Transverse colon (tissue), 4 donors: Measurements from ENCODE around the gene KCNQ1OT1. TPM values are rescaled to one million over a fixed set of nuclear protein-coding genes. Genes with fewer than 3 reads are reported as not detected.

ENCODE experiments used
- DNase-seq: peaks from one replicate; pipeline ENCODE4 v3.0.0-alpha.2; 2019
- H3K27ac ChIP-seq, 4 donors: fragments of 200-600 bp; sonication (generic); 2 replicates each; pipeline ENCODE4 v1.5.1; 2016 to 2018; ENCODE audit warnings: inconsistent platforms in 4 of 4
- H3K27me3 ChIP-seq: fragments of 200-600 bp; sonication (generic); 2 replicates; pipeline ENCODE4 v1.5.1; 2017; ENCODE audit warnings: inconsistent platforms
- H3K36me3 ChIP-seq, 4 donors: fragments of 200-600 bp; sonication (generic); 2 replicates each; pipeline ENCODE4 v1.5.1; 2017 to 2019; ENCODE audit warnings: inconsistent platforms in 4 of 4
- H3K4me1 ChIP-seq, 4 donors: fragments of 200-600 bp; sonication (generic); 2 replicates each; pipeline ENCODE4 v1.5.1; 2017 to 2020; ENCODE audit warnings: inconsistent platforms in 4 of 4
- H3K4me3 ChIP-seq, 4 donors: fragments of 200-600 bp; sonication (generic); 1 replicate in 1 of 4; 2 replicates in 3 of 4; pipeline versions ENCODE4 v1.5.1 to v1.6.1; 2017 to 2019; ENCODE audit warnings: inconsistent platforms in 4 of 4
- H3K9me3 ChIP-seq, 2 donors: fragments of 200-600 bp; sonication (generic); 2 replicates each; pipeline ENCODE4 v1.5.1; 2017 to 2019; ENCODE audit warnings: inconsistent platforms in 2 of 2
- CTCF ChIP-seq, 5 experiments: fragments of 200-600 bp in 3 of 5; fragments of 450-650 bp in 2 of 5; sonication (generic) in 3 of 5; IDR thresholded peaks; 1 replicate in 2 of 5; 2 replicates in 3 of 5; pipeline ENCODE4 v1.5.1; 2016 to 2017; ENCODE audit warnings: antibody characterized with exemption in 5 of 5, inconsistent platforms in 3 of 5, mild to moderate bottlenecking in 2 of 5, moderate library complexity in 1 of 5
- EP300 ChIP-seq: sonication (generic); formaldehyde crosslinking; IDR thresholded peaks from one replicate; pipeline ENCODE4 v1.6.1; 2017; ENCODE audit warnings: antibody characterized with exemption, low read depth
- POLR2A ChIP-seq: fragments of 450-650 bp; IDR thresholded peaks from one replicate; pipeline ENCODE4 v1.6.1; 2016; ENCODE audit warnings: antibody characterized with exemption, mild to moderate bottlenecking, moderate library complexity
- POLR2AphosphoS5 ChIP-seq, 3 donors: sonication (generic); formaldehyde crosslinking; IDR thresholded peaks; one replicate each; pipeline ENCODE4 v1.6.1; 2016; ENCODE audit warnings: antibody characterized with exemption in 3 of 3
- WGBS, 2 donors: methylation state at CpG; one replicate each; pipeline ENCODE4 v1.1.5; 2018; ENCODE audit warnings: low coverage in 1 of 2; 5-methylcytosine and 5-hydroxymethylcytosine counted together
- in situ Hi-C, 4 donors: fragments of 200-750 bp; cut with MboI; loops; one replicate each; pipeline versions ENCODE4 v1.15.0 to v1.15.1; 2017; ENCODE audit warnings: low sequenced_read_pairs in 3 of 4, low pct_ligation_motif_present in 1 of 4, low pct_unique_long_range_greater_than_20kb in 1 of 4
- intact Hi-C: fragments of 100-400 bp; cut with DNase I; formaldehyde crosslinking; loops from one replicate; pipeline ENCODE4 v1.15.1; 2023; ENCODE audit warnings: low total_unique reads
- total RNA-seq, 4 donors: library from RNA; depleted of rRNA; stranded (reverse); fragments of >200 nt; gene quantifications; one replicate each; pipeline ENCODE4 v1.1.0, GENCODE V29; 2016

KCNQ1OT1 gene
- total RNA-seq, 4 donors from 2014 or later, result 1.5 to 5.0 (median 1.9) TPM

DNA sequence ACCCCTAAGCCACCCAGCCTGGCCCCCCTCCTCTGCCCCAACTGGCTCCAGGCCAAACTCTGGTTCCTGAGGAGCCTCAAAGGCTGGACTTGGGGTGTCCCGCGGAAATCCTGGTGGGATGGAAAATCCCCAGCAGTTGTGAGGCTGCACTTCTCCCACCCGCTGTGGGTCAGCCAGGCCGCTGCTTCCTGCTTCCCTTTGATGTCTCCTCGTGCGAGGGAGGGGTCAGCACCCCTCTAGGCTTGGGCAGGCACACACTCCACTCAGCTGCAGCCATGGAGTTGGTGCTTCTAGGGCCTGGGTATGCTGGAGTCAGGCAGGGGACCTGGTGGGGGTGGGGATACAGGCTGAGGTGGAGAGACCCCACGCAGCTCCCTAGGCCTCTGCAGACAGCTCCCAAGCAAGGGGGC, 12.0 kb downstream of the KCNQ1OT1 start:
- 67% methylated on average over 7 of the region's 7 CpGs; no CpG with 5 or more reads in 1 of the 2 donors for WGBS, 2 donors
- Histone ChIP-seq H3K36me3 (no peaks in the 10 kb centered on the region), H3K27me3 (no peaks in the 10 kb centered on the region), H3K4me3 (no peak overlapping the region), H3K27ac (no peak overlapping the region), H3K9me3 (no peaks in the 10 kb centered on the region), H3K4me1 (peaks cover 0 to 2% (median 0%) of the 10 kb centered on the region in 4 donors)
- in situ Hi-C loops (no loop called here), intact Hi-C loops (no loop called here)
- no peak for DNase-seq
- TF ChIP-seq POLR2A, result no peak
- no peak for TF ChIP-seq EP300
- no peak for TF ChIP-seq POLR2AphosphoS5 (IDR thresholded peaks at IDR 0.05)
- TF ChIP-seq CTCF (IDR thresholded peaks at IDR 0.05), result no peak

GRCh38 chr11:2687223-2687530, 12.6 kb downstream of the KCNQ1OT1 start:
- in situ Hi-C loops, result no loop called here
- Histone ChIP-seq H3K27me3 (no peaks in the 10 kb centered on the region), H3K36me3 (no peaks in the 10 kb centered on the region), H3K9me3 (no peaks in the 10 kb centered on the region), H3K4me1 (peaks cover 0 to 2% (median 0%) of the 10 kb centered on the region in 4 donors), H3K4me3 (no peak overlapping the region), H3K27ac (no peak overlapping the region)
- WGBS, 2 donors, result 70% methylated on average over 1 of the region's 1 CpG; no CpG with 5 or more reads in 1 of the 2 donors
- no peak for DNase-seq
- intact Hi-C loops, result no loop called here
- TF ChIP-seq POLR2AphosphoS5 (IDR thresholded peaks at IDR 0.05) (no peak), POLR2A (no peak), CTCF (IDR thresholded peaks at IDR 0.05) (no peak), EP300 (no peak)

GRCh38 chr11:2686360-2687222, 13.2 kb downstream of the KCNQ1OT1 start:
- Histone ChIP-seq H3K27ac (no peak overlapping the region), H3K36me3 (no peaks in the 10 kb centered on the region), H3K9me3 (no peaks in the 10 kb centered on the region), H3K4me3 (no peak overlapping the region), H3K27me3 (no peaks in the 10 kb centered on the region), H3K4me1 (peaks cover 0 to 2% (median 0%) of the 10 kb centered on the region in 4 donors)
- no peak for TF ChIP-seq EP300
- no peak for TF ChIP-seq POLR2AphosphoS5 (IDR thresholded peaks at IDR 0.05)
- no peak for TF ChIP-seq POLR2A
- no peak for TF ChIP-seq CTCF (IDR thresholded peaks at IDR 0.05)
- WGBS, 2 donors, result 96% methylated on average over 7 of the region's 7 CpGs; no CpG with 5 or more reads in 1 of the 2 donors
- in situ Hi-C loops, result no loop called here
- intact Hi-C loops, result no loop called here
- no peak for DNase-seq

DNA sequence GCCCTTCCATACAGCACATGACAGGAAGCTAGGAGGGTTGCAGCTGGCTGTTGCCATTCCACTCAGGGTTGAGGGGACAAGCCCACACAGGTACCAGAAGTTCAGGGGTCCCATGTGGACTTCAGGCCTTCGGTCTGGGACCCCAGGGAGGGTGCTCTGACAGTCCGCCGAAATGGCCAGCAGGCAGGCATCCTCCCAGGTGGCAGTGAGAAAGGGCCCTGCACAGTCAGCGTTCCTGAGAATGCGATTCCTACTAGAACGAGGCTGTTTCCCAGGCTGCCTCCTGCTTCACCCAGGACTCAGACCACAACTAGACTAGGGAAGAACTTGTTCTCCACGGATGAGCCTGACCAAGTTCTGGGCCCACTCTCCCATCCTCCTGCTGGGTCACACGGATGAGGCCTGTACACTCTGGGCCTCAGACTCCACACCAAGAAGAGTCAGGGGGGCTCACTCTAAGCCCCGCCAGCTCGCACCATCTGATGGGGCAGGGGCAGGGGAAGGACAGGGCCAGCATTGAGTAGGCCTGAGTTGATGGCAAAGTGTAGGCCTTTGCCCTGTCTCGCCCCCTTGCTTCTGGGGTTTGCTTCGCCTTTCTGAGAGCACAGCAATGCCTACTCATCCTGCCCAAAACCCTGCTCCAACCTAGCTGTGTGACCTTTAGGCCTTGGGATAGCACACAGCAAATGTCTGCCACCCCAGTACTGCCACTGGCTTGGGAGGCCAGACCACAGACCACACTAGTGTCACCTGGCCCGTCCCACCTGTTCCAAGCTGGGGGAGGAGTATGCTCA, 14.0 kb downstream of the KCNQ1OT1 start:
- Histone ChIP-seq H3K27me3 (no peaks in the 10 kb centered on the region), H3K36me3 (no peaks in the 10 kb centered on the region), H3K4me3 (no peak overlapping the region), H3K27ac (no peak overlapping the region), H3K4me1 (no peaks in the 10 kb centered on the region), H3K9me3 (no peaks in the 10 kb centered on the region)
- TF ChIP-seq POLR2A (no peak), CTCF (IDR thresholded peaks at IDR 0.05) (no peak), EP300 (no peak), POLR2AphosphoS5 (IDR thresholded peaks at IDR 0.05) (no peak)
- in situ Hi-C loops (no loop called here), intact Hi-C loops (no loop called here)
- no peak for DNase-seq
- WGBS, 2 donors, result 92% methylated on average over 10 of the region's 13 CpGs; no CpG with 5 or more reads in 1 of the 2 donors
